NCI-H2196 (cell line): ENCODE results near the gene RALB.

Source experiments
- DNase-seq: peaks from one replicate; lab custom pipeline; 2025; ENCODE audit not compliant: unreplicated experiment; lab: John Stamatoyannopoulos, UW

The RALB gene

GRCh38 chr2:120262150-120262549 lies 9.5 kb downstream of the RALB start:
- no peak for DNase-seq

- no peak for DNase-seq
Observed at GRCh38 chr2:120262761-120263428, 10.2 kb downstream of the RALB start.

- no peak for DNase-seq
Observed at GRCh38 chr2:120265006-120265405, 12.4 kb downstream of the RALB start.

GRCh38 chr2:120267348-120267747 lies 14.7 kb downstream of the RALB start:
- DNase-seq = no peak

GRCh38 chr2:120269076-120269744 lies 16.6 kb downstream of the RALB start:
- DNase-seq = no peak

GRCh38 chr2:120269816-120270215 lies 17.2 kb downstream of the RALB start:
- no peak for DNase-seq

- no peak for DNase-seq
Observed at GRCh38 chr2:120271711-120272379, 19.2 kb downstream of the RALB start.

- no peak for DNase-seq
Observed at GRCh38 chr2:120272763-120273481, 20.3 kb downstream of the RALB start.

- DNase-seq = no peak
Observed at GRCh38 chr2:120275617-120276400, 23.2 kb downstream of the RALB start.

- DNase-seq = no peak
Observed at GRCh38 chr2:120277505-120278205, 25.0 kb downstream of the RALB start.

- DNase-seq = no peak
Observed at GRCh38 chr2:120278901-120279300, 26.2 kb downstream of the RALB start.

GRCh38 chr2:120279708-120280107 lies 27.1 kb downstream of the RALB start:
- DNase-seq = no peak

GRCh38 chr2:120283649-120284048 lies 31.0 kb downstream of the RALB start:
- DNase-seq = no peak

- no peak for DNase-seq
Observed at GRCh38 chr2:120285056-120285455, 32.4 kb downstream of the RALB start.

- no peak for DNase-seq
Observed at GRCh38 chr2:120287183-120288015, 34.7 kb downstream of the RALB start.

- no peak for DNase-seq
Observed at GRCh38 chr2:120288016-120288373, 35.3 kb downstream of the RALB start.

- DNase-seq = no peak
Observed at GRCh38 chr2:120289221-120289906, 36.7 kb downstream of the RALB start.

- no peak for DNase-seq
Observed at GRCh38 chr2:120290737-120291136, 38.1 kb downstream of the RALB start.
